MM.1S (cell line): ENCODE data around the gene NTN4.

Experiments
- DNase-seq: peaks from one replicate; pipeline ENCODE4 v3.0.0-alpha.2; 2015
- H2AFZ ChIP-seq: fragments of 300-600 bp; sonication (generic); 2 replicates; pipeline ENCODE4 v1.6.0; 2016; ENCODE audit warnings: antibody characterized with exemption, low read length
- H3F3A ChIP-seq: fragments of 300-600 bp; sonication (generic); 2 replicates; pipeline ENCODE4 v1.6.1; 2016; ENCODE audit warnings: mild to moderate bottlenecking, antibody characterized with exemption, low read length, moderate library complexity, mixed read lengths; ENCODE audit not compliant: insufficient read depth
- H3K27ac ChIP-seq: fragments of 300-600 bp; sonication (generic); 2 replicates; pipeline ENCODE4 v1.5.1; 2016; ENCODE audit warnings: mild to moderate bottlenecking, low read length
- H3K27me3 ChIP-seq: fragments of 300-600 bp; sonication (generic); replicated peaks from 2 replicates; pipeline ENCODE4 v1.6.0; 2016; ENCODE audit warnings: low read length; ENCODE audit not compliant: insufficient read depth
- H3K36me3 ChIP-seq: fragments of 300-600 bp; sonication (generic); replicated peaks from 2 replicates; pipeline ENCODE4 v1.6.1; 2016; ENCODE audit warnings: mild to moderate bottlenecking, low read length, mixed read lengths; ENCODE audit not compliant: insufficient read depth
- H3K4me1 ChIP-seq: fragments of 300-600 bp; sonication (generic); 2 replicates; pipeline ENCODE4 v1.6.1; 2016; ENCODE audit warnings: low read length, mixed read lengths
- H3K4me2 ChIP-seq: fragments of 300-600 bp; sonication (generic); 2 replicates; pipeline ENCODE4 v1.6.0; 2016; ENCODE audit warnings: low read depth, low read length
- H3K4me3 ChIP-seq: fragments of 300-600 bp; sonication (generic); 2 replicates; pipeline ENCODE4 v1.5.1; 2016; ENCODE audit warnings: low read length, mixed read lengths
- H3K79me2 ChIP-seq: fragments of 300-600 bp; sonication (generic); 2 replicates; pipeline ENCODE4 v1.6.1; 2016; ENCODE audit warnings: mixed run types, low read length, mixed read lengths
- H3K9ac ChIP-seq: fragments of 300-600 bp; sonication (generic); 2 replicates; pipeline ENCODE4 v1.6.1; 2016; ENCODE audit warnings: low read length, mixed read lengths
- H3K9me2 ChIP-seq: fragments of 300-600 bp; sonication (generic); replicated peaks from 2 replicates; pipeline ENCODE4 v1.6.1; 2016; ENCODE audit warnings: mild to moderate bottlenecking, low read length, mixed read lengths; ENCODE audit not compliant: insufficient read depth
- H3K9me3 ChIP-seq: fragments of 300-600 bp; sonication (generic); replicated peaks from 2 replicates; pipeline ENCODE4 v1.6.1; 2016; ENCODE audit warnings: mild to moderate bottlenecking, low read length, mixed read lengths; ENCODE audit not compliant: insufficient read depth
- H4K20me1 ChIP-seq: fragments of 300-600 bp; sonication (generic); 2 replicates; pipeline ENCODE4 v1.6.1; 2016; ENCODE audit warnings: mild to moderate bottlenecking, low read length, moderate library complexity, mixed read lengths; ENCODE audit not compliant: insufficient read depth
- CTCF ChIP-seq: fragments of 300-600 bp; sonication (generic); IDR thresholded peaks from 2 replicates; pipeline ENCODE4 v1.5.1; 2016; ENCODE audit warnings: antibody characterized with exemption, low read length, mixed read lengths
- EZH2 ChIP-seq: fragments of 300-600 bp; sonication (generic); optimal IDR thresholded peaks from 2 replicates; pipeline ENCODE3; 2017; ENCODE audit warnings: low read depth, mild to moderate bottlenecking, antibody characterized with exemption, low read length, mixed read lengths
- EZH2phosphoT487 ChIP-seq: fragments of 300-600 bp; sonication (generic); IDR thresholded peaks from 2 replicates; pipeline ENCODE4 v1.6.1; 2018; ENCODE audit warnings: antibody characterized with exemption, low read length

The NTN4 gene

GRCh38 chr12:95788637-95789036, 1.9 kb downstream of the NTN4 start:
- H3K4me3 ChIP-seq: no peak overlapping the region
- H3F3A ChIP-seq: no peaks in the 10 kb centered on the region
- H3K9me2 ChIP-seq: no peaks in the 10 kb centered on the region
- H3K9me3 ChIP-seq: no peaks in the 10 kb centered on the region
- H3K36me3 ChIP-seq: no peaks in the 10 kb centered on the region
- H3K9ac ChIP-seq: no peak overlapping the region
- H3K4me1 ChIP-seq: no peaks in the 10 kb centered on the region
- TF ChIP-seq EZH2phosphoT487: no peak
- no peak for TF ChIP-seq EZH2
- TF ChIP-seq CTCF: no peak
- no peak overlapping the region for H3K27ac ChIP-seq
- H2AFZ ChIP-seq: no peak overlapping the region
- no peak for DNase-seq
- peaks cover 39% of the 10 kb centered on the region for H3K27me3 ChIP-seq
- no peaks in the 10 kb centered on the region for H4K20me1 ChIP-seq
- no peak overlapping the region for H3K4me2 ChIP-seq
- no peaks in the 10 kb centered on the region for H3K79me2 ChIP-seq

GRCh38 chr12:95787274-95787818, 3.2 kb downstream of the NTN4 start:
- H3K4me1 ChIP-seq: no peaks in the 10 kb centered on the region
- H3K9me2 ChIP-seq: no peaks in the 10 kb centered on the region
- no peaks in the 10 kb centered on the region for H3K36me3 ChIP-seq
- no peak for DNase-seq
- H3K4me3 ChIP-seq: no peak overlapping the region
- H3K9ac ChIP-seq: no peak overlapping the region
- H2AFZ ChIP-seq: no peak overlapping the region
- no peak overlapping the region for H3K27ac ChIP-seq
- H3K4me2 ChIP-seq: no peak overlapping the region
- H3K79me2 ChIP-seq: no peaks in the 10 kb centered on the region
- H3K27me3 ChIP-seq: peaks cover 32% of the 10 kb centered on the region
- no peaks in the 10 kb centered on the region for H4K20me1 ChIP-seq
- H3F3A ChIP-seq: no peaks in the 10 kb centered on the region
- H3K9me3 ChIP-seq: no peaks in the 10 kb centered on the region
- TF ChIP-seq EZH2: no peak
- TF ChIP-seq EZH2phosphoT487: no peak
- TF ChIP-seq CTCF: no peak

- H4K20me1 ChIP-seq: no peaks in the 10 kb centered on the region
- no peaks in the 10 kb centered on the region for H3F3A ChIP-seq
- H3K36me3 ChIP-seq: no peaks in the 10 kb centered on the region
- H2AFZ ChIP-seq: no peak overlapping the region
- TF ChIP-seq CTCF (no peak), EZH2 (no peak), EZH2phosphoT487 (no peak)
- peaks cover 15% of the 10 kb centered on the region for H3K27me3 ChIP-seq
- H3K9me3 ChIP-seq: no peaks in the 10 kb centered on the region
- no peak overlapping the region for H3K4me3 ChIP-seq
- H3K9me2 ChIP-seq: no peaks in the 10 kb centered on the region
- H3K79me2 ChIP-seq: no peaks in the 10 kb centered on the region
- no peak overlapping the region for H3K27ac ChIP-seq
- no peak for DNase-seq
- no peak overlapping the region for H3K9ac ChIP-seq
- H3K4me1 ChIP-seq: no peaks in the 10 kb centered on the region
- H3K4me2 ChIP-seq: no peak overlapping the region
Measured at GRCh38 chr12:95784915-95785314, 5.6 kb downstream of the NTN4 start.
